ENCODE measurements around the gene GABRB1. TPM values are rescaled to one million over a fixed set of nuclear protein-coding genes. Genes with fewer than 3 reads are reported as not detected.

Gene GABRB1
- total and polyA plus RNA-seq, 12 donors, result 0.22 to 0.69 (median 0.48) TPM; not detected in 8

GRCh38 chr4:47415719-47416118, 384.4 kb downstream of the GABRB1 start:
- H3K27ac ChIP-seq, result no peak overlapping the region
- intact Hi-C loops (cut with DNase I), result no loop called here

DNA sequence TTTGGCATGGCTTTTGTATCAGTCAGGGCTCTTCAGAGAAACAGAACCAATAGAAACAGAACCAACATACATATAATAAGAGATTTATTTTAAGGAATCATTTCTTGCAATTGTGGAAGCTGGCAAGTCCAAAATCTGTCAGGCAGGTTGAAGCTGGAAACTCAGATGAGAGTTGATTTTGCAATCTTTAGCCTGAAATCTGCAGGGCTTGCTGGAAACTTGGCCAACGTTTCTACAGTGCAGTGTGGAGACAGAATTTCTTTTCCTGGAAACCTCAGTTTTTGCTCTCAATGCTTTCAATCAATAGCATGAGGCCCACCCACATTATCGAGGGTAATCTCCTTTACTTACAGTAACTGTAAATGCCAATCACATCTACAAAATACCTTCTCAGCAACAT, 386.8 kb downstream of the GABRB1 start:
- no peak for TF ChIP-seq POLR2A (IDR thresholded peaks at IDR 0.05)
- TF ChIP-seq, protein P1, sequence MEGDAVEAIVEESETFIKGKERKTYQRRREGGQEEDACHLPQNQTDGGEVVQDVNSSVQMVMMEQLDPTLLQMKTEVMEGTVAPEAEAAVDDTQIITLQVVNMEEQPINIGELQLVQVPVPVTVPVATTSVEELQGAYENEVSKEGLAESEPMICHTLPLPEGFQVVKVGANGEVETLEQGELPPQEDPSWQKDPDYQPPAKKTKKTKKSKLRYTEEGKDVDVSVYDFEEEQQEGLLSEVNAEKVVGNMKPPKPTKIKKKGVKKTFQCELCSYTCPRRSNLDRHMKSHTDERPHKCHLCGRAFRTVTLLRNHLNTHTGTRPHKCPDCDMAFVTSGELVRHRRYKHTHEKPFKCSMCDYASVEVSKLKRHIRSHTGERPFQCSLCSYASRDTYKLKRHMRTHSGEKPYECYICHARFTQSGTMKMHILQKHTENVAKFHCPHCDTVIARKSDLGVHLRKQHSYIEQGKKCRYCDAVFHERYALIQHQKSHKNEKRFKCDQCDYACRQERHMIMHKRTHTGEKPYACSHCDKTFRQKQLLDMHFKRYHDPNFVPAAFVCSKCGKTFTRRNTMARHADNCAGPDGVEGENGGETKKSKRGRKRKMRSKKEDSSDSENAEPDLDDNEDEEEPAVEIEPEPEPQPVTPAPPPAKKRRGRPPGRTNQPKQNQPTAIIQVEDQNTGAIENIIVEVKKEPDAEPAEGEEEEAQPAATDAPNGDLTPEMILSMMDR (IDR thresholded peaks at IDR 0.05), result no peak
- Histone ChIP-seq H3K27me3 (no peaks in the 10 kb centered on the region), H3K4me1 (replicated peaks in 1 of 2) (no peaks in the 10 kb centered on the region), H3K9me3 (replicated peaks in 1 of 3) (no peaks in the 10 kb centered on the region), H3K4me3 (no peak overlapping the region), H3K27ac (no peak overlapping the region), H3K36me3 (replicated peaks in 1 of 2) (no peaks in the 10 kb centered on the region)
- 31 to 73% (median 51%) methylated on average over 2 of the region's 2 CpGs for WGBS, 4 donors
- intact Hi-C loops (cut with DNase I), result no loop called here
- no peak for DNase-seq

More at GRCh38 chr4:47415719-47416118, 384.4 kb downstream of the GABRB1 start:
- Histone ChIP-seq H3K36me3 (replicated peaks in 1 of 2) (no peaks in the 10 kb centered on the region), H3K4me1 (replicated peaks in 1 of 2) (no peaks in the 10 kb centered on the region), H3K4me3 (no peak overlapping the region), H3K9me3 (replicated peaks in 1 of 3) (no peaks in the 10 kb centered on the region), H3K27me3 (no peaks in the 10 kb centered on the region)
- no peak for DNase-seq
- no peak for TF ChIP-seq POLR2A (IDR thresholded peaks at IDR 0.05)
- TF ChIP-seq, protein P1 (IDR thresholded peaks at IDR 0.05), result no peak

DNA sequence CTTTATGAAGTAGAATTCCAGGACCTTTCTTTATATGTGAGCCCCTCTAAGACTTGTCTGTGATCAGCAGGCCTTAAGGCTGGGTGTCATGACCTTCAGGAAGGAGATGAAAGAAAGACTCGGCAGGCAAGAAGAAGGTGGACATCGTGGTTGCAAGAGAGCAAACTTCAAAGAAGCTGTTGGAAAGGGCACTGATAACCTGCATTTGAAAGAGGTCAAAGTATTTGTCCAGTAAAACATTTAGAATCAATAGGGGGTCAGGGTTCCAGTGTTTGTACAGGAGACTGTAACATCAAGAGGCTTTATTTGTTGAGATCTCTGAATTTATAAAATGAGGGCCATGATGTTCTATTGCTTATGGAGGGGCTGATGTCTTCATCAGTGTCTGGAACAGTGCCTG, 387.9 kb downstream of the GABRB1 start:
- Histone ChIP-seq H3K36me3 (replicated peaks in 1 of 2) (no peaks in the 10 kb centered on the region), H3K9me3 (replicated peaks in 1 of 3) (no peaks in the 10 kb centered on the region), H3K4me3 (no peak overlapping the region), H3K27me3 (no peaks in the 10 kb centered on the region), H3K4me1 (replicated peaks in 1 of 2) (no peaks in the 10 kb centered on the region), H3K27ac (no peak overlapping the region)
- intact Hi-C loops (cut with DNase I), result no loop called here
- 40 to 64% (median 52%) methylated on average over 2 of the region's 2 CpGs for WGBS, 4 donors
- TF ChIP-seq POLR2A (IDR thresholded peaks at IDR 0.05), result no peak
- DNase-seq, result no peak

DNA sequence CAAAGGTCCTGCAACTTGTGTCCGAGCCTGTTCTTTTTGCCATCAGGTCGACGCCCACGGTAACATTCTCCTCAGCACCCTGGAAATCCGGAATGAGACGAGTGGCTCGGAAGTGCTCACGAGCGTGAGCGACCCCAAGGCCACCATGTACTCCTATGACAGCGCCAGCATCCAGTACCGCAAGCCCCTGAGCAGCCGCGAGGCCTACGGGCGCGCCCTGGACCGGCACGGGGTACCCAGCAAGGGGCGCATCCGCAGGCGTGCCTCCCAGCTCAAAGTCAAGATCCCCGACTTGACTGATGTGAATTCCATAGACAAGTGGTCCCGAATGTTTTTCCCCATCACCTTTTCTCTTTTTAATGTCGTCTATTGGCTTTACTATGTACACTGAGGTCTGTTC, 394.3 kb downstream of the GABRB1 start:
- Histone ChIP-seq H3K36me3 (replicated peaks in 1 of 2) (no peaks in the 10 kb centered on the region), H3K9me3 (replicated peaks in 1 of 3) (no peaks in the 10 kb centered on the region), H3K4me1 (replicated peaks in 1 of 2) (no peaks in the 10 kb centered on the region), H3K27ac (no peak overlapping the region), H3K27me3 (no peaks in the 10 kb centered on the region), H3K4me3 (no peak overlapping the region)
- no peak for DNase-seq
- intact Hi-C loops (cut with DNase I), result no loop called here
- 89 to 94% (median 92%) methylated on average over 17 to 25 of the region's 25 CpGs for WGBS, 4 donors
- TF ChIP-seq, protein P1 (IDR thresholded peaks at IDR 0.05), result no peak
- no peak for TF ChIP-seq POLR2A (IDR thresholded peaks at IDR 0.05)

DNA sequence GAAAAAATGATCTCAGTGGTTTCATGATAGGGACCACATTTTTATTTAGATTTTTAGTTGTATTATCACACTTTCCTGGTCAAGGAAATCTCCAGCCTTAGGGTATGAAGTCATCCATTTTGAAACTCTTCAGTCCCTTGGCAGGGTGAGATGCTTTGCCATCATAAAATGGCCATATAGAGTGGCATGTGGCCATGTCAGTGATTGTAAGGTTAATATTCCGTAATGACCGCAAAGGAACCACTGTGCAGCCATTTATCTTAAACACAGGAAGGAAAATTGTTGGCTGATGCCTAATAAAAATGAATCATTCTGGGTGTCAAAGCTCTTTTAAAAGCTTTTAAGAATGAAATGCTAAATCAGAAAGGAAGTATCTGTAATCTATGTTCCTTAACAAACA, 396.6 kb downstream of the GABRB1 start:
- H3K9me3 ChIP-seq (replicated peaks in 1 of 3), result no peaks in the 10 kb centered on the region
- WGBS, 4 donors, result 45 to 58% (median 49%) methylated on average over 2 of the region's 2 CpGs
- intact Hi-C loops (cut with DNase I), result no loop called here

More for the DNA sequence above, 396.6 kb downstream of the GABRB1 start:
- Histone ChIP-seq H3K27me3 (no peaks in the 10 kb centered on the region), H3K4me3 (no peak overlapping the region), H3K27ac (no peak overlapping the region), H3K4me1 (replicated peaks in 1 of 2) (no peaks in the 10 kb centered on the region), H3K36me3 (replicated peaks in 1 of 2) (no peaks in the 10 kb centered on the region)
- DNase-seq, result no peak
- no peak for TF ChIP-seq POLR2A (IDR thresholded peaks at IDR 0.05)
- TF ChIP-seq, protein P1 (IDR thresholded peaks at IDR 0.05), result no peak

Data from adrenal gland (tissue), 12 donors.